Measurements from ENCODE around the gene ASIC2. TPM values are rescaled to one million over a fixed set of nuclear protein-coding genes. Genes with fewer than 3 reads are reported as not detected.
"Not testable (repeated sequence)": the region's sequence is repeated elsewhere in the genome, so short reads cannot be mapped to it uniquely, and the experiment has no call there.

ASIC2 gene
- total RNA-seq, 2 experiments from 2014 or later = not detected

GRCh38 chr17:32988481-32989101, 304.5 kb downstream of the ASIC2 start:
- ChIA-PET CTCF (interaction anchor here (1.7 kb wide), 1 partner anchor 10 kb away, joined by 5 read pairs; no protein-coding TSS in a partner anchor), POLR2A (no interaction called here)
- H3K4me3 ChIP-seq (ENCODE audit: low read length) = no peak overlapping the region
- Mint-ChIP-seq H3K36me3 (ENCODE audit: low read depth) (no peaks in the 10 kb centered on the region), H3K27ac (no peak overlapping the region), H3K4me3 (no peak overlapping the region), H3K27me3 (peaks cover 29% of the 10 kb centered on the region), H3K9me3 (peaks cover 5% of the 10 kb centered on the region), H3K4me1 (ENCODE audit: low read depth) (no peaks in the 10 kb centered on the region)
- H3K27ac ChIP-seq (ENCODE audit: low read depth in 1 of 2, low read length in 2 of 2) = no peak overlapping the region
- ATAC-seq (ENCODE audit: poor library complexity) (no peak), DNase-seq (no peak)
- TF ChIP-seq CTCF (IDR thresholded peaks at IDR 0.05) = no peak
- H3K36me3 ChIP-seq (ENCODE audit: insufficient read depth, low read length) = no peaks in the 10 kb centered on the region
- intact Hi-C loops (cut with DNase I, micrococcal nuclease) = no loop called here
- H3K4me1 ChIP-seq (ENCODE audit: insufficient read depth, low read length) = no peaks in the 10 kb centered on the region
- H3K27me3 ChIP-seq (ENCODE audit: control insufficient read depth in 1 of 2, insufficient read depth in 2 of 2, low read length in 2 of 2) = peaks cover 0 to 3% of the 10 kb centered on the region in 2 experiments
- H3K9me3 ChIP-seq (ENCODE audit: control insufficient read depth in 1 of 2, insufficient read depth in 1 of 2, low read length in 2 of 2) = peaks cover 0 to 13% of the 10 kb centered on the region in 2 experiments

DNA sequence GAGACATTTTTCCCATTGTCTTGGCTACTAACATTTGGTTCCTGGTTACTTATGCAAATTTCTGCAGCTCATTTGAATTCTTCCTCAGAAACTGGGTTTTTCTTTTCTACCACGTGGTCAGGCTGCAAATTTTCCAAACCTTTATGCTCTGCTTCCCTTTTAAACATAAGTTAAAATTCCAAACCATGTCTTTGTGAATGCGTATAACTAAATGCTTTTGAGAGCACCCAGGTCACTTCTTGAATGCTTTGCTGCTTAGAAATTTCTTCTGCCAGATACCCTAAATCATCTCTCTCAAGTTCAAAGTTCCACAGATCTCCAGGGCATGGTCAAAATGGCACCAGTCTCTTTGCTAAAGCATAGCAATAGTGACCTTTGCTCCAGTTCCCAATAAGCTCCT, 305.2 kb downstream of the ASIC2 start:
- peaks cover 31% of the 10 kb centered on the region for H3K27me3 Mint-ChIP-seq
- intact Hi-C loops (cut with DNase I, micrococcal nuclease); DNase-seq: not testable (repeated sequence)

GRCh38 chr17:32987453-32987805, 305.7 kb downstream of the ASIC2 start:
- H3K27me3 ChIP-seq (ENCODE audit: control insufficient read depth in 1 of 2, insufficient read depth in 2 of 2, low read length in 2 of 2); H3K36me3 ChIP-seq (ENCODE audit: insufficient read depth, low read length); H3K27ac Mint-ChIP-seq; H3K9me3 Mint-ChIP-seq; ATAC-seq (ENCODE audit: poor library complexity); H3K4me1 ChIP-seq (ENCODE audit: insufficient read depth, low read length); H3K4me3 ChIP-seq (ENCODE audit: low read length); POLR2A ChIA-PET; H3K4me3 Mint-ChIP-seq; DNase-seq; H3K4me1 Mint-ChIP-seq (ENCODE audit: low read depth); H3K36me3 Mint-ChIP-seq (ENCODE audit: low read depth); H3K27ac ChIP-seq (ENCODE audit: low read depth in 1 of 2, low read length in 2 of 2); intact Hi-C loops (cut with DNase I, micrococcal nuclease): not testable (repeated sequence)
- CTCF ChIA-PET = interaction anchor here (1.2 kb wide), 1 partner anchor 11 kb away, joined by 3 read pairs; no protein-coding TSS in a partner anchor
- peaks cover 33% of the 10 kb centered on the region for H3K27me3 Mint-ChIP-seq
- peaks cover 0 to 12% of the 10 kb centered on the region in 2 experiments for H3K9me3 ChIP-seq (ENCODE audit: control insufficient read depth in 1 of 2, insufficient read depth in 1 of 2, low read length in 2 of 2)

More for the DNA sequence above, 305.2 kb downstream of the ASIC2 start:
- ATAC-seq (ENCODE audit: poor library complexity); H3K36me3 ChIP-seq (ENCODE audit: insufficient read depth, low read length); H3K27ac Mint-ChIP-seq; POLR2A ChIA-PET; H3K27me3 ChIP-seq (ENCODE audit: control insufficient read depth in 1 of 2, insufficient read depth in 2 of 2, low read length in 2 of 2); H3K27ac ChIP-seq (ENCODE audit: low read depth in 1 of 2, low read length in 2 of 2); H3K9me3 Mint-ChIP-seq; H3K36me3 Mint-ChIP-seq (ENCODE audit: low read depth); H3K4me1 ChIP-seq (ENCODE audit: insufficient read depth, low read length); H3K4me1 Mint-ChIP-seq (ENCODE audit: low read depth); H3K9me3 ChIP-seq (ENCODE audit: control insufficient read depth in 1 of 2, insufficient read depth in 1 of 2, low read length in 2 of 2); H3K4me3 Mint-ChIP-seq; H3K4me3 ChIP-seq (ENCODE audit: low read length): not testable (repeated sequence)
- CTCF ChIA-PET = interaction anchor here (1.2 kb wide), 1 partner anchor 10 kb away, joined by 3 read pairs; no protein-coding TSS in a partner anchor

- H3K27ac ChIP-seq (ENCODE audit: low read depth in 1 of 2, low read length in 2 of 2) = no peak overlapping the region
- DNase-seq = no peak
- Mint-ChIP-seq H3K4me1 (ENCODE audit: low read depth) (no peaks in the 10 kb centered on the region), H3K27ac (no peak overlapping the region), H3K27me3 (peaks cover 23% of the 10 kb centered on the region), H3K36me3 (ENCODE audit: low read depth) (no peaks in the 10 kb centered on the region), H3K4me3 (no peak overlapping the region), H3K9me3 (peaks cover 5% of the 10 kb centered on the region)
- no peaks in the 10 kb centered on the region for H3K36me3 ChIP-seq (ENCODE audit: insufficient read depth, low read length)
- H3K4me3 ChIP-seq (ENCODE audit: low read length) = no peak overlapping the region
- TF ChIP-seq CTCF (IDR thresholded peaks at IDR 0.05) = no peak
- H3K4me1 ChIP-seq (ENCODE audit: insufficient read depth, low read length) = no peaks in the 10 kb centered on the region
- peaks cover 0 to 22% of the 10 kb centered on the region in 2 experiments for H3K9me3 ChIP-seq (ENCODE audit: control insufficient read depth in 1 of 2, insufficient read depth in 1 of 2, low read length in 2 of 2)
- ChIA-PET POLR2A (no interaction called here), CTCF (interaction anchor here (1.3 kb wide), 1 partner anchor 13 kb away, joined by 5 read pairs; no protein-coding TSS in a partner anchor)
- intact Hi-C loops (cut with DNase I, micrococcal nuclease) = no loop called here
- no peak for ATAC-seq (ENCODE audit: poor library complexity)
- peaks cover 0 to 8% of the 10 kb centered on the region in 2 experiments for H3K27me3 ChIP-seq (ENCODE audit: control insufficient read depth in 1 of 2, insufficient read depth in 2 of 2, low read length in 2 of 2)
Observed at GRCh38 chr17:32985050-32985756, 307.9 kb downstream of the ASIC2 start.

DNA sequence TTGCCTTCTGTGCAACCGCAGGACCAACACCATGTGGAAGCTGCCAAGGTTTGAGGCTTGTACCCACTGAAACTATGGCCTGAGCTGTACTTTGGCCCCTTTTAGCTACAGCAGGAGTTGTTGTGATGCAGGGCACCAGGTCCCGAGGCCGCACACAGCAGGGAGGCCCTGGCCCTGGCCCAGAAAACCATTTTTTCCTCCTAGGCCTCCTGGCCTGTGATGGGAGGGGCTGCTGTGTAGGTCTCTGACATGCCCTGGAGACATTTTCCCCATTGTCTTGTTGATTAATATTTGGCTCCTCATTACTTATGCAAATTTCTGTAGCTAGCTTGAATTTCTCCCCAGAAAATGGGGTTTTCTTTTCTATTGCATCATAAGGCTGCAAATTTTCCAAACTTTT, 311.5 kb downstream of the ASIC2 start:
- POLR2A ChIA-PET; H3K4me3 Mint-ChIP-seq; H3K27ac ChIP-seq (ENCODE audit: low read depth in 1 of 2, low read length in 2 of 2); H3K4me3 ChIP-seq (ENCODE audit: low read length); intact Hi-C loops (cut with DNase I, micrococcal nuclease); H3K36me3 ChIP-seq (ENCODE audit: insufficient read depth, low read length); H3K4me1 Mint-ChIP-seq (ENCODE audit: low read depth); H3K27me3 ChIP-seq (ENCODE audit: control insufficient read depth in 1 of 2, insufficient read depth in 2 of 2, low read length in 2 of 2); H3K27ac Mint-ChIP-seq; H3K4me1 ChIP-seq (ENCODE audit: insufficient read depth, low read length); H3K36me3 Mint-ChIP-seq (ENCODE audit: low read depth); ATAC-seq (ENCODE audit: poor library complexity); DNase-seq; H3K9me3 Mint-ChIP-seq: not testable (repeated sequence)
- peaks cover 0 to 13% of the 10 kb centered on the region in 2 experiments for H3K9me3 ChIP-seq (ENCODE audit: control insufficient read depth in 1 of 2, insufficient read depth in 1 of 2, low read length in 2 of 2)
- H3K27me3 Mint-ChIP-seq = peaks cover 33% of the 10 kb centered on the region
- CTCF ChIA-PET = interaction anchor here (1.1 kb wide), 1 partner anchor 16 kb away, joined by 3 read pairs; no protein-coding TSS in a partner anchor

Data from CD4-positive, alpha-beta T cell (primary cell).